Ishikawa (cell line): Measurements from ENCODE around the gene LCP1.

Experiments used
- CEBPB ChIP-seq: IDR thresholded peaks from 2 replicates; pipeline ENCODE4 v1.6.1; 2012
- CREB1 ChIP-seq: IDR thresholded peaks from 2 replicates; pipeline ENCODE4 v1.6.1; 2012; ENCODE audit warnings: low read depth
- EGR1 ChIP-seq: IDR thresholded peaks from 2 replicates; pipeline ENCODE4 v1.6.1; 2012
- EP300 ChIP-seq: IDR thresholded peaks from 2 replicates; pipeline ENCODE4 v1.6.1; 2012; ENCODE audit warnings: borderline replicate concordance
- FOXM1 ChIP-seq: IDR thresholded peaks from 2 replicates; pipeline ENCODE4 v1.6.1; 2012; ENCODE audit warnings: low read depth, borderline replicate concordance
- MAX ChIP-seq: IDR thresholded peaks from 2 replicates; pipeline ENCODE4 v1.6.1; 2012
- NFIC ChIP-seq: IDR thresholded peaks from 2 replicates; pipeline ENCODE4 v1.6.1; 2012
- RAD21 ChIP-seq: IDR thresholded peaks from 2 replicates; pipeline ENCODE4 v1.6.1; 2012; ENCODE audit warnings: low read depth
- REST ChIP-seq: IDR thresholded peaks from 2 replicates; pipeline ENCODE4 v1.6.1; 2012; ENCODE audit warnings: low read depth, mild to moderate bottlenecking
- TAF1 ChIP-seq: IDR thresholded peaks from 2 replicates; pipeline ENCODE4 v1.6.1; 2012; ENCODE audit warnings: low read depth, mild to moderate bottlenecking
- TCF12 ChIP-seq: IDR thresholded peaks from 2 replicates; pipeline ENCODE4 v1.6.1; 2012; ENCODE audit warnings: low read depth
- TEAD4 ChIP-seq: IDR thresholded peaks from 2 replicates; pipeline ENCODE4 v1.6.1; 2012
- USF1 ChIP-seq: IDR thresholded peaks from 2 replicates; pipeline ENCODE4 v1.6.1; 2012
- YY1 ChIP-seq: IDR thresholded peaks from 2 replicates; pipeline ENCODE4 v1.6.1; 2012; ENCODE audit warnings: low read depth
- ZBTB7A ChIP-seq: IDR thresholded peaks from 2 replicates; pipeline ENCODE4 v1.6.1; 2012; ENCODE audit warnings: low read depth

LCP1 gene

GRCh38 chr13:46101484-46102254, 80.3 kb downstream of the LCP1 start:
- TF ChIP-seq REST (no peak), EP300 (no peak), CEBPB (no peak), TCF12 (no peak)

GRCh38 chr13:46101002-46101401, 81.0 kb downstream of the LCP1 start:
- TF ChIP-seq TAF1 = no peak
- no peak for TF ChIP-seq CEBPB

GRCh38 chr13:46100191-46100815, 81.7 kb downstream of the LCP1 start:
- TF ChIP-seq EGR1 = no peak
- no peak for TF ChIP-seq RAD21
- no peak for TF ChIP-seq REST
- no peak for TF ChIP-seq FOXM1
- no peak for TF ChIP-seq CEBPB
- TF ChIP-seq TAF1 = no peak
- no peak for TF ChIP-seq TCF12
- no peak for TF ChIP-seq CREB1
- TF ChIP-seq EP300 = no peak
- no peak for TF ChIP-seq ZBTB7A
- TF ChIP-seq TEAD4 = no peak
- no peak for TF ChIP-seq MAX
- TF ChIP-seq YY1 = no peak
- no peak for TF ChIP-seq NFIC
- no peak for TF ChIP-seq USF1

- no peak for TF ChIP-seq YY1
- TF ChIP-seq EGR1 = no peak
- TF ChIP-seq NFIC = no peak
- TF ChIP-seq TAF1 = no peak
- TF ChIP-seq CREB1 = no peak
- no peak for TF ChIP-seq RAD21
- TF ChIP-seq USF1 = no peak
- no peak for TF ChIP-seq MAX
- TF ChIP-seq FOXM1 = no peak
- TF ChIP-seq REST = no peak
- TF ChIP-seq ZBTB7A = no peak
- no peak for TF ChIP-seq CEBPB
- no peak for TF ChIP-seq TEAD4
- no peak for TF ChIP-seq TCF12
- TF ChIP-seq EP300 = no peak
Observed at GRCh38 chr13:46097663-46098062, 84.3 kb downstream of the LCP1 start.
